ENCODE results near the gene DPH7.
"Not testable (repeated sequence)": the region's sequence is repeated elsewhere in the genome, so short reads cannot be mapped to it uniquely, and the experiment has no call there.

Gene DPH7

GRCh38 chr9:137554349-137554748 lies 24.4 kb downstream of the DPH7 start:
- H3K4me3 ChIP-seq (ENCODE audit: low read depth, low read length): no peak overlapping the region
- no peak for DNase-seq (ENCODE audit: low read depth)
- no peak for TF ChIP-seq CTCF (IDR thresholded peaks at IDR 0.05; ENCODE audit: low read depth, low read length, missing control alignments)

GRCh38 chr9:137553654-137554053 lies 25.1 kb downstream of the DPH7 start:
- not testable (repeated sequence) for H3K4me3 ChIP-seq (ENCODE audit: low read depth, low read length); DNase-seq (ENCODE audit: low read depth)

- DNase-seq (ENCODE audit: low read depth): no peak
- TF ChIP-seq CTCF (IDR thresholded peaks at IDR 0.05; ENCODE audit: low read depth, low read length, missing control alignments): no peak
- H3K4me3 ChIP-seq (ENCODE audit: low read depth, low read length): peak overlapping the region; percentile 69
Observed at GRCh38 chr9:137552022-137552768, 26.5 kb downstream of the DPH7 start.

GRCh38 chr9:137551264-137552021 lies 27.3 kb downstream of the DPH7 start, which contains the start of gene MRPL41:
TSS of gene MRPL41 (plus strand) at chr9:137551879. CDS start at chr9:137552082, 203 bp downstream.
- peak; percentile 57 for DNase-seq (ENCODE audit: low read depth)

GRCh38 chr9:137550958-137551263 lies 27.8 kb downstream of the DPH7 start:
- peak overlapping the region; percentile 78 for H3K4me3 ChIP-seq (ENCODE audit: low read depth, low read length)
- not testable (repeated sequence) for DNase-seq (ENCODE audit: low read depth)

More at GRCh38 chr9:137551264-137552021, 27.3 kb downstream of the DPH7 start, which contains the start of gene MRPL41:
- TF ChIP-seq CTCF (IDR thresholded peaks at IDR 0.05; ENCODE audit: low read depth, low read length, missing control alignments): peak; percentile 38
- peak within 1 kb of the TSS; percentile 78 for H3K4me3 ChIP-seq (ENCODE audit: low read depth, low read length)

GRCh38 chr9:137550231-137550621 lies 28.5 kb downstream of the DPH7 start, which contains the start of gene PNPLA7:
TSS of gene PNPLA7 (minus strand) at chr9:137550402. CDS start at chr9:137550197, 205 bp downstream.
- peak within 1 kb of the TSS; percentile 78 for H3K4me3 ChIP-seq (ENCODE audit: low read depth, low read length)
- no peak for TF ChIP-seq CTCF (IDR thresholded peaks at IDR 0.05; ENCODE audit: low read depth, low read length, missing control alignments)
- no peak for DNase-seq (ENCODE audit: low read depth)

GRCh38 chr9:137547687-137548543 lies 30.8 kb downstream of the DPH7 start:
- no peak overlapping the region for H3K4me3 ChIP-seq (ENCODE audit: low read depth, low read length)
- TF ChIP-seq CTCF (IDR thresholded peaks at IDR 0.05; ENCODE audit: low read depth, low read length, missing control alignments): no peak
- no peak for DNase-seq (ENCODE audit: low read depth)

Measured in GM12864 (cell line).